CD4-positive, alpha-beta T cell treated with Interleukin-2 at 100 ng/mL for 4 hours (primary cell): ENCODE measurements around the gene LILRB3.
"Not testable (repeated sequence)": the region's sequence is repeated elsewhere in the genome, so short reads cannot be mapped to it uniquely, and the experiment has no call there.

ENCODE experiments used
- DNase-seq: peaks from one replicate; pipeline ENCODE4 v3.0.0-alpha.2; 2020; ENCODE audit warnings: low spot score

LILRB3 gene

GRCh38 chr19:54189735-54190502 is 32.9 kb downstream of the LILRB3 start:
- peak; percentile 100 for DNase-seq

- DNase-seq = no peak
Measured at GRCh38 chr19:54189145-54189734, 33.6 kb downstream of the LILRB3 start, which contains the start of gene MBOAT7. Gene MBOAT7 (minus strand): TSS chr19:54189580. CDS start chr19:54188508, 1,072 bp downstream.

- peak; percentile 56 for DNase-seq
Measured at GRCh38 chr19:54188215-54188871, 34.5 kb downstream of the LILRB3 start.

- DNase-seq = no peak
Measured at GRCh38 chr19:54186934-54187381, 35.8 kb downstream of the LILRB3 start.

GRCh38 chr19:54186351-54186750 is 36.5 kb downstream of the LILRB3 start:
- no peak for DNase-seq

GRCh38 chr19:54183431-54183830 is 39.4 kb downstream of the LILRB3 start:
- DNase-seq = no peak

GRCh38 chr19:54181894-54182293 is 40.9 kb downstream of the LILRB3 start:
- not testable (repeated sequence) for DNase-seq

GRCh38 chr19:54180691-54181091 is 42.1 kb downstream of the LILRB3 start:
- no peak for DNase-seq

GRCh38 chr19:54179921-54180461 is 42.8 kb downstream of the LILRB3 start:
- DNase-seq = no peak

GRCh38 chr19:54179262-54179852 is 43.5 kb downstream of the LILRB3 start:
- DNase-seq = no peak

GRCh38 chr19:54178581-54179261 is 44.1 kb downstream of the LILRB3 start:
- DNase-seq = peak; percentile 33

GRCh38 chr19:54173951-54174834 is 48.6 kb downstream of the LILRB3 start:
- DNase-seq = no peak

GRCh38 chr19:54173359-54173699 is 49.5 kb downstream of the LILRB3 start:
- no peak for DNase-seq

- no peak for DNase-seq
Measured at GRCh38 chr19:54172471-54173358, 50.1 kb downstream of the LILRB3 start, which contains the start of gene TMC4. Gene TMC4 (minus strand): TSS chr19:54173160. CDS start chr19:54173117, 43 bp downstream.

- not testable (repeated sequence) for DNase-seq
Measured at GRCh38 chr19:54171736-54172431, 50.9 kb downstream of the LILRB3 start.

- no peak for DNase-seq
Measured at GRCh38 chr19:54169149-54169740, 53.6 kb downstream of the LILRB3 start.

- peak; percentile 90 for DNase-seq
Measured at GRCh38 chr19:54168174-54168917, 54.5 kb downstream of the LILRB3 start.
